NB4 (cell line): ENCODE results near the gene MTMR2.

Source experiments
- DNase-seq: peaks from one replicate; pipeline ENCODE4 v3.0.0; 2010; ENCODE audit warnings: low read depth
- H3K4me3 ChIP-seq: one replicate; pipeline ENCODE4 v1.5.1; 2011; ENCODE audit warnings: mild to moderate bottlenecking, low read depth, low read length, moderate library complexity
- MAX ChIP-seq: IDR thresholded peaks from 2 replicates; pipeline ENCODE4 v1.6.1; 2011; ENCODE audit warnings: low read depth, low read length
- MYC ChIP-seq: IDR thresholded peaks from 2 replicates; pipeline ENCODE4 v1.6.1; 2011; ENCODE audit warnings: low read depth, low read length
- POLR2A ChIP-seq: IDR thresholded peaks from 2 replicates; pipeline ENCODE4 v1.6.1; 2011; ENCODE audit warnings: mild to moderate bottlenecking; ENCODE audit not compliant: insufficient read length; ENCODE audit errors: extremely low read depth
- TF ChIP-seq, protein P1 (sequence below): IDR thresholded peaks from one replicate; pipeline ENCODE4 v1.5.1; 2012; ENCODE audit warnings: low read depth, low read length

Gene MTMR2

GRCh38 chr11:95835351-95835750 is 88.6 kb downstream of the MTMR2 start:
- H3K4me3 ChIP-seq: no peak overlapping the region
- TF ChIP-seq MYC (no peak), MAX (no peak), POLR2A (no peak)
- TF ChIP-seq, protein P1, sequence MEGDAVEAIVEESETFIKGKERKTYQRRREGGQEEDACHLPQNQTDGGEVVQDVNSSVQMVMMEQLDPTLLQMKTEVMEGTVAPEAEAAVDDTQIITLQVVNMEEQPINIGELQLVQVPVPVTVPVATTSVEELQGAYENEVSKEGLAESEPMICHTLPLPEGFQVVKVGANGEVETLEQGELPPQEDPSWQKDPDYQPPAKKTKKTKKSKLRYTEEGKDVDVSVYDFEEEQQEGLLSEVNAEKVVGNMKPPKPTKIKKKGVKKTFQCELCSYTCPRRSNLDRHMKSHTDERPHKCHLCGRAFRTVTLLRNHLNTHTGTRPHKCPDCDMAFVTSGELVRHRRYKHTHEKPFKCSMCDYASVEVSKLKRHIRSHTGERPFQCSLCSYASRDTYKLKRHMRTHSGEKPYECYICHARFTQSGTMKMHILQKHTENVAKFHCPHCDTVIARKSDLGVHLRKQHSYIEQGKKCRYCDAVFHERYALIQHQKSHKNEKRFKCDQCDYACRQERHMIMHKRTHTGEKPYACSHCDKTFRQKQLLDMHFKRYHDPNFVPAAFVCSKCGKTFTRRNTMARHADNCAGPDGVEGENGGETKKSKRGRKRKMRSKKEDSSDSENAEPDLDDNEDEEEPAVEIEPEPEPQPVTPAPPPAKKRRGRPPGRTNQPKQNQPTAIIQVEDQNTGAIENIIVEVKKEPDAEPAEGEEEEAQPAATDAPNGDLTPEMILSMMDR: peak; percentile 11
- DNase-seq: no peak

DNA sequence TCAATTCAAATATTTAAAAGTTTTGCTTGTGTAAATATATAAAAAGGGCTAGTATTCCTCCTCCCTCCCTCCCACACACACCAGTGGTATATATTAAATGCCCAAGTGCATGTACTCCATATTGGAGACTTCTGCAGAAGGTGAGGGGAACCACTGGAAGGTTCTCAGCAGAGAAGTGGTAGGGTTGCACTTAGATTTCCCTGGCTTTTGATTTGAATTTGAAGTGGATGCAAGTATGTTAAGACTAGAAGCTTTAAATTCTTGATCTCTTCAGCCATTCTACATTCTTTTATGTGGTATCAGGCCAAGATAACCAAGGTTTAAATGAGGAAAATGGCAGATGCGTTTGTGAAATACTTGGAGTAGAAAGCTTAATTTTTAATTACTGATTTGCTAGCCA is 90.5 kb downstream of the MTMR2 start:
- DNase-seq: no peak
- H3K4me3 ChIP-seq: no peak overlapping the region
- TF ChIP-seq POLR2A: no peak
- TF ChIP-seq, protein P1: no peak

- TF ChIP-seq, protein P1: no peak
- TF ChIP-seq POLR2A (no peak), MYC (no peak), MAX (no peak)
- no peak overlapping the region for H3K4me3 ChIP-seq
- no peak for DNase-seq
These were observed 91.1 kb downstream of the MTMR2 start for GRCh38 chr11:95832763-95833162.

DNA sequence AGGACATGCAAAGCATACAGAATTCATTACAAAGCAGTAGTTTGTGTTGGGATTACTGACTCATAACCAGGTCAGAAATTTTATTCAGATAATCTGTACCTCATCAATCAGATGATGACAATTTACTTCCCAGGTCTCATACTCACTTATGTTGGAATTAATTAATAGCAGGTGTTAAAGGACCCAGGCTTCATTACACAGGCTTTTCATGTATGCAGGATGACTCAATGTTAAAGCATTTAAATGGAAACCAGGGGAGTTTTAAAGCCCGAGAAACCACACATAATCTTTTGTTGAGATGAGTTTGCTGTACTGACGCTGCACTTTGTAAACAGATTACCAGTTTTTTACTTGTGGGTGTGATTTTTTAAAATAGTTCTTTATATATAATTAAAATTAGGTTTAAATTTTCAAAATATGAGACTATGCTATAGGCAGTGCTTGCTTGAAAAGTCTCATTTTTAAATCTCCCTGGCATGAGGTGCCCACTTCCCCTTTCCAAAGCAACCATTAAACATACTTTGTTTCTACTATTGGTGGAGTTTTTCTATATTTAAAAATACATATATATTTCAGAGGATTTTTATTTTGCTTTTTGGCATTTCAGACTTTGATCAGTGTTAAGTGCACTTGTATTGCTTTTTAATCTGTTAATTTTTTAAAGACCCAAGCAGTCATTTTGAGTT is 92.6 kb downstream of the MTMR2 start:
- H3K4me3 ChIP-seq: no peak overlapping the region
- TF ChIP-seq, protein P1: no peak
- no peak for TF ChIP-seq MYC
- TF ChIP-seq POLR2A: no peak
- no peak for TF ChIP-seq MAX
- no peak for DNase-seq

- TF ChIP-seq POLR2A: no peak
- TF ChIP-seq MAX: no peak
- TF ChIP-seq MYC: no peak
- TF ChIP-seq, protein P1: no peak
- no peak overlapping the region for H3K4me3 ChIP-seq
- DNase-seq: no peak
These were observed 94.2 kb downstream of the MTMR2 start for GRCh38 chr11:95829580-95830259.
